Measurements from ENCODE around the gene SUPT4H1. TPM values are rescaled to one million over a fixed set of nuclear protein-coding genes. Genes with fewer than 3 reads are reported as not detected.

SUPT4H1 gene
- polyA plus RNA-seq, 2 donors: 39.9 to 80.8 TPM

DNA sequence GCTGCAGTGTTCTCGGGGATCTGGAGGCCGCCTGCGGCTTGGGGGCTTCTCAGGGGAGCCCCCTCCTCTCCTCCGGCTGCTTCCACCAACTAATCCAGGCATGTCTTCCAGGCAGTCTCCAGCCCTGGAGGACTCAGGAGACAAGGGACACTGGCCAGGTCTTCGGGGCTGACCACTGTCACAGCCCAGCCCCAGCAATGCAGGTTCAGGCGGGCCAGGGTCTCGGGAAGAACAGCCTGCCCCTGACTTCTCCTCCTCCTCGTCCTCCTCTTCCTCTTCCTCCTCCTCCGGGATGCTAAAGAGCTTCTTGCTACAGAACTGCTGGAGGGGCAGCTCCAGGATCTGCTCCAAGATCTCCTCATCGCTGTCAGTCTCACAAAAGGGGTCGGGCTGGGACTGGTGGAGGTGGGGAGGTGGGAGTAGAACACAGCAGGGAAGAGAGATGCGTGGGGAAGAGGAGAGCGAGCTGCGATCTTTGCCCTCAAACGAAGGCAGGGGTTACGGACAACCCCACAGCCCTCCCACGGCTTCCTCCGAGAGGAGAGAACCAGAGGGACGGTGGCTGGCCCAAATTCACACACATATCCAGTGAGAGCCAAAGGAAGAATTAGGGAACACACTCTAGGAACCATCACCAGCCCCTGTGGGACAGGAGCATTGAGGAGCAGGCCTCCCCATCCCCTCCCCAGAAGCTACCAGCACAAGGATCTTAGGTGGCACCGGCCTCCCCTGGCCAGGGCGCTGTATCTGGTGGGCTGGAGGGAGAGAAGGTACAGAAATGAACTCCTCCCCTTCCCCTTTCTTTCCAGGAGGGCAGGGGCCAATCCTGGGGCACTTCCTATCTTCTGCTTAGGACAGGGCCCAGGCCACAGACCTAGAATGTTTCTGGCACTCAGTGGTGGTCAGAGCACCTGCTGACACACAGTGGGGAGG lies 42.8 kb downstream of the SUPT4H1 start:
- peaks cover 0 to 2% of the 10 kb centered on the region in 2 donors for H3K36me3 ChIP-seq (ENCODE audit: control insufficient read depth in 2 of 2, insufficient read depth in 2 of 2, low read length in 1 of 2)
- no peaks in the 10 kb centered on the region for H3K27me3 ChIP-seq (ENCODE audit: control insufficient read depth in 1 of 2, insufficient read depth in 2 of 2, low read length in 2 of 2)
- H3K27ac ChIP-seq (ENCODE audit: low read depth in 2 of 2, low read length in 1 of 2): no peak overlapping the region
- peaks cover 0 to 4% of the 10 kb centered on the region in 2 donors for H3K4me1 ChIP-seq (ENCODE audit: control insufficient read depth in 2 of 2, insufficient read depth in 2 of 2, low read length in 1 of 2)
- WGBS, 2 donors: 87% methylated on average over 21 of the region's 21 CpGs
- peaks cover 0 to 2% of the 10 kb centered on the region in 2 donors for H3K9me3 ChIP-seq (ENCODE audit: control insufficient read depth in 2 of 2, insufficient read depth in 1 of 2, low read depth in 1 of 2, low read length in 1 of 2)
- H3K4me3 ChIP-seq (ENCODE audit: low read depth in 1 of 2, low read length in 2 of 2): no peak overlapping the region

DNA sequence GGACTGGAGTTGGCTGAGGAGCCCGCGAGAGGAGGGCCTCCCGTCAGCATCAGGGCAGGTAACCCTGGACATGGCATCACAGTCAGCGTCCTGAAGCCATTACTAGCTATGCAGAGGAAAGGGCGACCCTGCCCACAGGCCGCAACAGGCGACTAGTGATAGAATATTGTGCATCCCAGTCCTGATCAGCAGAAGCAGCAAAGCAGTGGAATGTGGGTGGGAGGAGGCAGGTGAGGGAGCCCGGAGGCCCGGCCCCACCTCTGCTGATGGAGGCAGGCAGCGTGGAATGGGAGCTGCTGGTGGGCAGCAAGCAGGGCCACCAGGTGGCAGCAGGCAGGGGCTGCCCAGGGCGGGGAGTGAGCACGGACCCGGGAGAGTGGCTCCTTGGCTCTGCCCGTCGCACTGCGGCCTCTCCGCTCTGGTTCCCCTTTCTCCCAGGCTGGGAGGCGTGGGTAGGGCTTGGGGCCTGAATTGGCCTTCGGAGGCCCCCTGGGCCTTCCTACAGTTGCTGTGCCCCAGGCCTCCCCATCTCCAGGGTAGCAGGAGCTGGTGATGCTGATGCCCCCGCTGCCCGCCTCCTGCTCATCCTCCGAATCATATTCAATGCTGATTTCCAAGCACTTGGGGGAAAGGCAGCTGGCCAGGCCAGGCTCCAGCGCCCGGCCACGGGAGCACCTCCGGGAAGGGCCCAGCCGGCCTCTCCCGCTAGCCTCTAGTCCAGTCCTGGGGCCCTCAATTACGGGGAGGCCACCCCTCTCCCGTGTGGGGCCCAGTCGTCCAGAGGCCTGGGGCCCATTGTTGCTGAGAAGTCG lies 43.6 kb downstream of the SUPT4H1 start:
- Histone ChIP-seq H3K27ac (ENCODE audit: low read depth in 2 of 2, low read length in 1 of 2) (no peak overlapping the region), H3K27me3 (ENCODE audit: control insufficient read depth in 1 of 2, insufficient read depth in 2 of 2, low read length in 2 of 2) (no peaks in the 10 kb centered on the region), H3K36me3 (ENCODE audit: control insufficient read depth in 2 of 2, insufficient read depth in 2 of 2, low read length in 1 of 2) (peaks cover 0 to 2% of the 10 kb centered on the region in 2 donors), H3K4me1 (ENCODE audit: control insufficient read depth in 2 of 2, insufficient read depth in 2 of 2, low read length in 1 of 2) (peaks cover 0 to 4% of the 10 kb centered on the region in 2 donors), H3K9me3 (ENCODE audit: control insufficient read depth in 2 of 2, insufficient read depth in 1 of 2, low read depth in 1 of 2, low read length in 1 of 2) (peaks cover 0 to 2% of the 10 kb centered on the region in 2 donors), H3K4me3 (ENCODE audit: low read depth in 1 of 2, low read length in 2 of 2) (no peak overlapping the region)
- 77 to 80% methylated on average over 29 to 32 of the region's 32 CpGs for WGBS, 2 donors

GRCh38 chr17:58307468-58308172 lies 44.4 kb downstream of the SUPT4H1 start:
- H3K4me1 ChIP-seq (ENCODE audit: control insufficient read depth in 2 of 2, insufficient read depth in 2 of 2, low read length in 1 of 2): peaks cover 0 to 4% of the 10 kb centered on the region in 2 donors
- peaks cover 0 to 2% of the 10 kb centered on the region in 2 donors for H3K9me3 ChIP-seq (ENCODE audit: control insufficient read depth in 2 of 2, insufficient read depth in 1 of 2, low read depth in 1 of 2, low read length in 1 of 2)
- H3K4me3 ChIP-seq (ENCODE audit: low read depth in 1 of 2, low read length in 2 of 2): no peak overlapping the region
- no peaks in the 10 kb centered on the region for H3K27me3 ChIP-seq (ENCODE audit: control insufficient read depth in 1 of 2, insufficient read depth in 2 of 2, low read length in 2 of 2)
- 89 to 90% methylated on average over 20 of the region's 20 CpGs for WGBS, 2 donors
- H3K27ac ChIP-seq (ENCODE audit: low read depth in 2 of 2, low read length in 1 of 2): no peak overlapping the region
- peaks cover 0 to 2% of the 10 kb centered on the region in 2 donors for H3K36me3 ChIP-seq (ENCODE audit: control insufficient read depth in 2 of 2, insufficient read depth in 2 of 2, low read length in 1 of 2)

- Histone ChIP-seq H3K27ac (ENCODE audit: low read depth in 2 of 2, low read length in 1 of 2) (no peak overlapping the region), H3K4me1 (ENCODE audit: control insufficient read depth in 2 of 2, insufficient read depth in 2 of 2, low read length in 1 of 2) (peaks cover 0 to 4% of the 10 kb centered on the region in 2 donors), H3K27me3 (ENCODE audit: control insufficient read depth in 1 of 2, insufficient read depth in 2 of 2, low read length in 2 of 2) (no peaks in the 10 kb centered on the region), H3K9me3 (ENCODE audit: control insufficient read depth in 2 of 2, insufficient read depth in 1 of 2, low read depth in 1 of 2, low read length in 1 of 2) (peaks cover 0 to 2% of the 10 kb centered on the region in 2 donors), H3K4me3 (ENCODE audit: low read depth in 1 of 2, low read length in 2 of 2) (no peak overlapping the region), H3K36me3 (ENCODE audit: control insufficient read depth in 2 of 2, insufficient read depth in 2 of 2, low read length in 1 of 2) (peaks cover 0 to 2% of the 10 kb centered on the region in 2 donors)
- 88% methylated on average over 19 of the region's 19 CpGs for WGBS, 2 donors
Observed at GRCh38 chr17:58306131-58306951, 45.7 kb downstream of the SUPT4H1 start.

DNA sequence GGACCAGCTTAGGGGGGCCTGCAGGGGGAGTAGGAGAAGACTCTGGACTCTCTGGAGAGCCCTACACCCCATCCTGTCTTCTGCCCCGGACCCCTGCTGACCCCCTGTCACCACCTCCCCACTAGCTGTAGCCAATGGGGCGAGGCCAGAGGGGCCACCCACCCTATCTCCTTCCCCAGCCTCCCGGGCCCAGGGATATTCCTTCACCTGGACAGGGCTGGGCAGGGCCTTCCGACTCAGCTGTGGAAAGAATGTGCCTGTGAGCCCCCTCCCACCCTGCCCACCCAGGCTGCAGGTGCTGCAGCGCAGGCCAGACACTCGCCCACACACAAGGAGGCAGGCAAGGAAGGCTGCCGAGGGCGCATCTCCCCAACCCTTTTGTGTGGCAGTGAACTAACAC lies 46.4 kb downstream of the SUPT4H1 start:
- H3K9me3 ChIP-seq (ENCODE audit: control insufficient read depth in 2 of 2, insufficient read depth in 1 of 2, low read depth in 1 of 2, low read length in 1 of 2): peaks cover 0 to 2% of the 10 kb centered on the region in 2 donors
- H3K4me3 ChIP-seq (ENCODE audit: low read depth in 1 of 2, low read length in 2 of 2): no peak overlapping the region
- H3K36me3 ChIP-seq (ENCODE audit: control insufficient read depth in 2 of 2, insufficient read depth in 2 of 2, low read length in 1 of 2): peaks cover 0 to 2% of the 10 kb centered on the region in 2 donors
- no peaks in the 10 kb centered on the region for H3K27me3 ChIP-seq (ENCODE audit: control insufficient read depth in 1 of 2, insufficient read depth in 2 of 2, low read length in 2 of 2)
- H3K27ac ChIP-seq (ENCODE audit: low read depth in 2 of 2, low read length in 1 of 2): no peak overlapping the region
- 82 to 84% methylated on average over 8 of the region's 8 CpGs for WGBS, 2 donors
- H3K4me1 ChIP-seq (ENCODE audit: control insufficient read depth in 2 of 2, insufficient read depth in 2 of 2, low read length in 1 of 2): peaks cover 0 to 4% of the 10 kb centered on the region in 2 donors

DNA sequence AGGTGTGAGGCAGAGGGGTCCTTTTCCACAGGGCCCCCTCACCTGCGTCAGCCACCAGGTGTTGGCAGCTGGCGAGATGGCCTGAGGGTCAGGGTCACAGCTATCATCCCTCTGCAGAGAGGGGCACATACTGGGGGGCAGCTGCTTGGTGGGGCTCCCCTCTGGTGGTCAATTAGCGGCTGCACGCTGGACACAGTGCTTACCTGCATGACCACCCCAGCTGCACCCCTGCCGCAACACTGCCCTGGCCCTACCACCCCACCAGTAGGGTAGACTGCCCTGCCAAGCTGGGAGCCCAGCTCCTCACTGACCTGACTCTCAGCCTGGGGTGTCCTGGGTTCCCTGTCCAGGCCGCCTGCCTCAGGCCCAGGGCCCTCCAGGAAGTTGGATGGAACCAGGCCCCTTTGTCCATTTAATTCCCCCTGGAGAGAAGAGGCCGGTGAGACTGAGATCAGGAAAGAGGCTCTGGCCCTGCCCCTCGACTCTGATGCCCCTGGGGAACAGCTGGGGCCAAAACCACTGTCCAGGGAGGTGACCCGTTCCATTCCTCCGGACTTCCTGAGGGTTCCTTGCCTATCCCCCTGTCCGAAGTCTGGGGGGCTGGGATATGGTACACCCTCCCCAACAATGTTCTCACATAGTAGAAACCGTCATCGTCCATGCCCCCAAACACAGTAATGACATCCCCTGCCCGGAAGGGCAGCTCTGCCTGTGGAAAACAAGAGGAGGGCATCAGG lies 47.1 kb downstream of the SUPT4H1 start:
- H3K9me3 ChIP-seq (ENCODE audit: control insufficient read depth in 2 of 2, insufficient read depth in 1 of 2, low read depth in 1 of 2, low read length in 1 of 2): peaks cover 0 to 2% of the 10 kb centered on the region in 2 donors
- H3K27me3 ChIP-seq (ENCODE audit: control insufficient read depth in 1 of 2, insufficient read depth in 2 of 2, low read length in 2 of 2): no peaks in the 10 kb centered on the region
- peaks cover 0 to 2% of the 10 kb centered on the region in 2 donors for H3K36me3 ChIP-seq (ENCODE audit: control insufficient read depth in 2 of 2, insufficient read depth in 2 of 2, low read length in 1 of 2)
- WGBS, 2 donors: 86 to 88% methylated on average over 14 of the region's 14 CpGs
- peaks cover 0 to 4% of the 10 kb centered on the region in 2 donors for H3K4me1 ChIP-seq (ENCODE audit: control insufficient read depth in 2 of 2, insufficient read depth in 2 of 2, low read length in 1 of 2)
- no peak overlapping the region for H3K4me3 ChIP-seq (ENCODE audit: low read depth in 1 of 2, low read length in 2 of 2)
- H3K27ac ChIP-seq (ENCODE audit: low read depth in 2 of 2, low read length in 1 of 2): no peak overlapping the region

DNA sequence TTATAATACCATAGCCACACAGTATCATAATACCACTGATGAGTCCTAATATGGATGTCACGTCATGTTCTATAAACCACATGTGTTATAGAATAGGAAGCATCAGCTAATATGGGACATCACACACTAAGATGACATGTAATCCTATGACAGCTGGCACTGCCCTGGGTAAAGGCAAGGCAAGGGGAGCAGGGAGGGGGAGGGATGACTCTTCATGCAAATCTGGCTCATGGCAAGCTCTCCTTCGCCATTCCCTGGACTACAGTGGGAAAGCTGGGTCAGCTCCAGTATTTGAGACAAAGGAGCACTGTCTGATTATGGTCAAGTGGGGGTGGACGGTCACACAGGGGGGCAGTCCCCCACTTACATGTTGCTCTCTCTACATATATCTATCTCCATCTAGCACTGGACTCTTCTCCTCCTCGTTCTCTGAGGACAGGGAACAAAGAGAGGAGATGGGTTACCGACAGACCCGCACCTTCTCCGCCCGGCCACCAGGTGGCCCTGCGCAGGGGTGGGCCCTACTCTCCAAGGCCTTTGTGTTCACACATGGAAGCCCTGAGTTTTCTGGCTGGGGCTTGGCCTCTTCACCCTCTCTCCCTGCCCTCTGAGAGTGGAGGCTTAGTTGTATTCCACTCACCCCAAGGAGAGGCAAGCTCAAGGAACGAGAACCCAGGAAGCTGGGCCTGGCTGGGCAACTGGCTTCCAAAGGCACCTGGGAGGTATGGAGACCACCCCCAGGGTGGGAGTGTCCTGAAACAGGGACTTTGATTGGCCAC lies 47.8 kb downstream of the SUPT4H1 start:
- H3K9me3 ChIP-seq (ENCODE audit: control insufficient read depth in 2 of 2, insufficient read depth in 1 of 2, low read depth in 1 of 2, low read length in 1 of 2): peaks cover 0 to 2% of the 10 kb centered on the region in 2 donors
- 51 to 52% methylated on average over 10 of the region's 10 CpGs for WGBS, 2 donors
- no peak overlapping the region for H3K27ac ChIP-seq (ENCODE audit: low read depth in 2 of 2, low read length in 1 of 2)
- no peak overlapping the region for H3K4me3 ChIP-seq (ENCODE audit: low read depth in 1 of 2, low read length in 2 of 2)
- H3K27me3 ChIP-seq (ENCODE audit: control insufficient read depth in 1 of 2, insufficient read depth in 2 of 2, low read length in 2 of 2): no peaks in the 10 kb centered on the region
- peaks cover 0 to 2% of the 10 kb centered on the region in 2 donors for H3K36me3 ChIP-seq (ENCODE audit: control insufficient read depth in 2 of 2, insufficient read depth in 2 of 2, low read length in 1 of 2)
- H3K4me1 ChIP-seq (ENCODE audit: control insufficient read depth in 2 of 2, insufficient read depth in 2 of 2, low read length in 1 of 2): peaks cover 0 to 4% of the 10 kb centered on the region in 2 donors
